HG03196 (cell line): ENCODE measurements around the gene SLC23A2.
"Not testable (repeated sequence)": the region's sequence is repeated elsewhere in the genome, so short reads cannot be mapped to it uniquely, and the experiment has no call there.

Source experiments
- ATAC-seq: cut with Tn5 transposase; IDR thresholded peaks from one replicate; pipeline ENCODE4 v1.9.1; 2021; ENCODE audit not compliant: unreplicated experiment

Gene SLC23A2

DNA sequence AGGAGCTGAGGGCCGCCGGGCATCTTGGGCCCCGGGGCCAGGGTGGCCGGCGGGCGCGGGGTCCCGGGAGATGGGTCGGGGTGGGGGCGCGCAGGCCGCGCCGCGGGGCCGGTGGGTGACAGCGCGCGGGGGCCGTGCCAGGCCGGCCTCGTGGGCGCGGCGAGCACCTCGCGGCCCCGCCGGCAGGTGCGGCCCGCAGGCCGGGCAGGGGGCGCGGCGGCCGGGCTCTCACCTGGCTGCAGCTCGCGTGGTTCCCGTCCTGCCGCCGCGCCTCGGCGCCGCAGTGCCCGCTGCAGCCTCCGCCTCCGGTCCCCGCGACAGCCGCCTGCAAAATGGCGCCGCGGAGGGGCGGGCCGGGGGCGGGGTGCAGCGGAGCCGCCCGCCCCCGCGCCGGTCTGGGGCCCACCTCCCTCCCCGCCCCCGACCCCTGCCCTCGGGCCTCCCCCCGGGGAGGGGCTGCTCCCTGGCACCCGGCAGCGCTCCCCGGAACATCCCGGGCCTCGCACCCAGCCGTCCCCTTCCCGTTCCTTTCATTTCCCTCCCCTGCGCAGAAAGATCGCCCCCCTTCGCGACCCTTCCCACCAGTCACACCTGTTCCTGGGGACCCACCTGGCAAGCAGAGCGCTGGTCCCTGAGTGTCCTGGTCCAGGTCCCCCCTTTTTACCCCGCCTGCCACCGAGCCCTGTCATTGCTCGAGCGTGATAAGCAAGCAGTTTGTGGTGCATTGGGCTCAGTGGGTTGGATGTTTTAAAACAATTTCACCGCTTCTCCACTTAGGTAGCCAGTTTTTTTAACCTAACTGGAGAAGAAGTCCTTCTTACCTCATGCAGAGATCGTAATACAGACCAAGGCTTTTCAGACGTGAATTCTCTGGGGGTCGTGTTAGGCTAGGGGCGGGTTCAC is at the start of gene SLC23A2:
Gene SLC23A2, minus strand, starts transcription at position 337 of the 903 bp plus-strand sequence. CDS start 68,948 bp downstream, outside the sequence.
- ATAC-seq: no peak

DNA sequence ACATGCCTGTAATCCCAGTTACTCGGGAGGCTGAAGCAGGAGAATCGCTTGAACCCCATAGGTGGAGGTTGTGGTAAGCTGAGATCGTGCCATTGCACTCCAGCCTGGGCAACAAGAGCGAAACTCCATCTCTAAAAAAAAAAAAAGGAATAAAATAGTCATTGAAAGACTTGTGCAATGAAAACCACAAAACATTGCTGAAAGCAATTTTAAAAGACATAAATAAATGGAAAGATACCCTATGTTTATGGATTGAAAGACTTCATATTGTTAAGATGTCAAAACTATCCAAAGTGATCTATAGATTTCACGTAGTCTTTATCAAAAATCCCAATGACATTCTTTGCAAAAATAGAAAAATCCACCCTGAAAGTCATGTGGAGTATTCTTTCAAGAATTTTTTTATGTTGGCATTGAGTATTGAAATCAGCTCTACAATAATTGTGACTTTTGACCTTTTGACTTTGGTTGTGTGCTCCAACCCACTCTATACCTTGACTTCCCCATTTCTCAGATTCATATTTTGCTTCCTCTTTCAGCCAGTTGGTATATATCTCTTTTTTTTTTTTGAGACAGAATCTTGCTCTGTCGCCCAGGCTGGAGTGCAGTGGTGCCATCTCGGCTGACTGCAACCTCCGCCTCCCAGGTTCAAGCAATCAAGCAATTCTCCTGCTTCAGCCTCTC is 45.5 kb upstream of the SLC23A2 start:
- no peak for ATAC-seq

DNA sequence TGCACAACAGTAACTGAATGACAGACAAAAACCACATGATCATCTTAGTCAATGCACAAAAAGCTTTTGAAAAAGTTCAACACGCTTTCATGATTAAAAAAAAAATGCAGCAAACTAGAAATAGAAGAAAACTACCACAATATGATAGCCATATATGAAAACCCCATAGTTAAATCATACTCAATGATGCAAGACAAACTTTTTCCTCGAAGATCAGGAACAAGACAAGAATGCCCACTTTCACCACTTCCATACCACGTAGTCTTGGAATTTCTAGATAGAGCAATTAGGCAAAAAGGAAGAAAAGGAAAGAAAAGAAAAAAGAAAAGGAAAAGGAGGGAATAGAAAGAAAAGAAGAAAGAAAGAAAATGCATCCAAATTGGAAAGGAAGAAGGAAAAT is 44.6 kb upstream of the SLC23A2 start:
- no peak for ATAC-seq

DNA sequence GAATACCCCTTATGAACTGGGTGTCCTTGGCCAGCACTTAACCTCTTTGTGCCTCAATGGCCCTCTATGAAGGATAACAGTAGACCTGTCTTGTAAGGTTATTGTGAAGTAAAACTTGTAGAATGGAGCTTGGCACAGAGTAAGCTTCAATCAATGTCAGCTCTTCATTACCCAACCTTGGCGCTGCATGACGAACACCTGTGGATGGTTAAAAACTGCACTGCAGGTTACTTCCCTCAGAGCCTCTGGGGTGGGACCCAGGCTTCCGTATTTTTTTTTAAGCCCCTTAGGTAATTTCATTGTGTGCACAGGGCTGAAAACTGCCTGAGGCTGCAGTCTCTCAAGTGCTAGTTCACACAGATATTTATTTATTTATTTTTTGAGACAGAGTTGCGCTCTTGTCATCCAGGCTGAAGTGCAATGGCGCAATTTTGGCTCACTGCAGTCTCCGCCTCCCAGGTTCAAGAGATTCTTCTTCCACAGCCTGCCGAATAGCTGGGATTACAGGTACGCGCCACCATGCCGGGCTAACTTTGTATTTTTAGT is 42.8 kb upstream of the SLC23A2 start:
- ATAC-seq: no peak

DNA sequence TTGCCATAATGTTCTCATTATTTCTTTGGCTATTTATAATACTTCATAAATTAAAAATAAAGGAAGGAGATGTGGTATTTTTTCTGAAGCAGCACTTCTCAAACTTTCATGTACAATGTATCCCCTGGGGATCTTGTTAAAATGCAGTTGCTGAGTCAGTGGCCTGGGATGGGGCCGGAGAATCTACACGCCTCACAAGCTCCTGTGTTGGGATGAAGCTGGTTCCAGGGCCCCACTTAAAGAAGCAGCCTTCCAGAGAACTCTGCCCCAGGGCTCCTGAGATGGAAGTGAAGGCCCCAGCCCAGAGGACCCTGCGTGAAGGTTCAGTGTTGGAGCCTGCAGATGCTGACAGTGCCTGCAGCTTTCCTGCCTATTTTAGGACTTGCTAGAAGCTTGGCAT is 40.1 kb upstream of the SLC23A2 start:
- no peak for ATAC-seq

DNA sequence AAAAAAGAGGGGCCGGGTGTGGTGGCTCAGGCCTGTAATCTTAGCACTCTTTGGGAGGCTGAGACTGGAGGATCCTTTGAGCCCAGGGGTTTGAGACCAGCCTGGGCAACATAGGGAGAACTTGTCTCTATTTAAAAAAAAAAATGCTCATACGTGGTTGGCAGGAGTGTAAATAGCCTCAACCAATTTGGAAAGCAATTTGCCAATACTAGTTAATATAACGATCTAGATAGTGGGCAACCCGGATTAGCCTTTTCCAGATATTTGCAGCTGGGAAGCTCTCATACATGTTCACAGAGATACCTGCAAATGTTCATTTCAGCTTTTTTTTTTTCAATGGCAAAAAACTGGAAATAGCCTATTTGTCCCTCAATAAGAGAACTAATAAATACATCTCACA is 39.0 kb upstream of the SLC23A2 start:
- ATAC-seq: no peak

DNA sequence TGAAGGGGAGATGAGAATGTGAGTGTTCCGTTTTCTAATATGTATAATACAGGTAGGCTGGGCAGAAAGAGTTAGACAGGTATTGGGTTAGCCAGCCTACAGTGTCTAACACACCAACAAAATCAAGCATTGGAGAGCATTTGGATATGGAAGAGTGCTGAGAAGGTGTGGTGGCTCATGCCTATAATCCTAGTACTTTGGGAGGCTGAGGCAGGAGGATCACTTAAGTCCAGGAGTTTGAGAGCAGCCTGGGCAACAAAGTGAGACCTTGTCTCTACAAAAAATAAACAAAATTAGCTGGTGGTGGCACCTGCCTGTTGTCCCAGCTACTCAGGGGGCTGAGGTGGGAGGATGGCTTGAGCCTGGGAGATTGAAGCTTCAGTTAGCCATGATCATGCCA is 38.6 kb upstream of the SLC23A2 start:
- no peak for ATAC-seq

DNA sequence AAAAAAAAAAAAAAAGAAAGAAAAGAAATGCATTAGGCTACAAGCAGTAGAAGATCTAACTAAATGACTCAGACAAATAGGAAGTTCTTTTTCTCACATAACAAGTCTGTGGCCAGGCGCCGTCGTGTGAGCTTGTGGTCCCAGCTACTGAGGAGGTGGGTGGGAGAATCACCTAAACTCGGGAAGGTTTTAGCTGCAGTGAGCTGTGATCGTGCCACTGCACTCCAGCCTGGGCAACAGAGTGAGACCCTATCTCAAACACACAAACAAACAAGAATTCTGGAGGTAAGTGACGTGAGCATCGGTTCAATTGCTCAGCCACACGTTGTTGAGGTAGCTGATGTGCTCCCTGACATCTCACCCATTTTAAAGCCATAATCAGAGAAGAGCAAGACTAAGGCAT is 37.9 kb upstream of the SLC23A2 start:
- no peak for ATAC-seq

DNA sequence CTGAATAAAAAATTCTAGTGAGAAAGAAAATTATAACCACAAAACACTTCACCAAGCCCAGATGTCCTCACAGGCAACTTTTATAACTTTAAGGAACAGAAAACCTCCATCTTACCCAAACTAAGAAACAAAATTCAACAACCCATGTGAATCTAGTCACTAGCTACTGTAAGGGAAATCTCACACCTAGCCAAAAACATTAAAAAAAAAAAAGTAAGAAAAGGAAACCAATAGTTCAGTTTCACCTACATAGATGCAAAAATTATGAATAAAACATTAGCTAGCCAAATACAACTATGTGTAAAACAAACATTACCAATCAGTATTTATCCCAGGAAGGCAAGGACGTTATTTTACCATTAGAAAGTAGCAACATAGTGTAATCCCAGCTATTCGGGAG is 35.5 kb upstream of the SLC23A2 start:
- ATAC-seq: no peak

DNA sequence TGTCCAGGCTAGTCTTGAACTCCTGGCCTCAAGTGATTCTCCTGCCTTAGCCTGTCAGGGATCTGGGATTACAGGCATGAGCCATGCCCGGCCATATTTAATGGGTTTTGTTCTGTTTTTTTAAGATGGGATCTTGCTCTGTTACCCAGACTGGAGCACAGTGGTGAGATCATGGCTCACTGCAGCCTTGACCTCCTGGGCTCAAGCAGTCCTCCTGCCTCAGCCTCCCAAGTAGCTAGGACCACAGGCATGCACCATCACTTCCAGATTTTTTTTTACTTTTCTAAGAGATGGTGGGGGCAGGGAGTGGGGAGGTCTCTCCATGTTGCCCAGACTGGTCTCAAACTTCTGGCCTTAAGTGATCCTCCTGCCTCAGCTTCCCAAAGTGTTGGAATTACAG is 34.2 kb upstream of the SLC23A2 start:
- ATAC-seq: not testable (repeated sequence)

DNA sequence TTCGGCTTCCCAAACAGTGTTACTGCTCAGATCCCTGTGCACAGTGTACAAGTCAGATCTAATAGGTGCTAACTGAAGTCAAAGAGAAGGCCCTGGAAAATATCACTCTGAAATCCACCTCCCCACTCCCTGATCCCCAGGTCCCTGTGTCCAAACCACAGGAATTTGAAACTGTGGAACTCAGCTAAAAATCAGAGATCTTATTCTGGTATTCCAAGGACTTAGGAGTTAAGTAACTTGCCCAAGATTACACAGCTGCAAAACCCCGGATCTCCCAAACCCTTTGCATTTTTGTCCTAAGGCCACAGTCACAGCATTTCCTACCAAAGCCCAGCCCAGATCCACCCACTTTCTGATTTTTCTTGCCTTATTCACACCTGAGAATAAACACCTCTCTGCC is 32.3 kb upstream of the SLC23A2 start:
- ATAC-seq: no peak

DNA sequence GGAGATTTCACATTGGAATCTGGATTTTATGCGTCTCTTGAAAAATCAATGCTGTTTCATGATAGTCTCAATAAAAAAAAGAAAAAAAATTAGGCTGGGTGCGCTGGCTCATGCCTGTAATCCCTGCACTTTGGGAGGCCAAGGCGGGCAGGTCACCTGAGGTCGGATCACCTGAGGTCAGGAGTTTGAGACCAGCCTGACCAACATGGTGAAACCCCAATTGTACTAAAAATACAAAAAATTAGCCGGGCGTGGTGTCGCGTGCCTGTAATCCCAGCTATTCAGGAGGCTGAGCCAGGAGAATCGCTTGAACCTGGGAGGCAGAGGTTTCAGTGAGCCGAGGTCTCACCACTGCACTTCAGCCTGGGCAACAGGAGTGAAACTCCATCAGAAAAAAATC is 30.4 kb upstream of the SLC23A2 start:
- ATAC-seq: not testable (repeated sequence)

DNA sequence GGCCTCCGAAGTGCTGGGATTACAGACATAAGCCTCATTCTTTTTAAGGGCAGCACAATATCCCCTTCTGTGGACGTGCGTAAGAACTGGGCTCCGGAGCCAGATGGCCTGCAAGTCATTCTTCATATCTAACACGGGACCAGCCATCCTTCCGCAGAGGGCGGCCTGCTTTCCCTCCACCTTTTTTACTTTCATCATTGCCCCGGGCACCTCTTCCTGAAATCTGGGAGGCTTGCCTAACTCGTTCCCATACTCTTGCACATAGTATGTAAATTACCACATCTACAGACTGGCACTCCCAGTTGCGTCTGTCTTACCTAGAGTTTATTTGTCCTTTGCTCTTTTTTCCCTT is 29.9 kb upstream of the SLC23A2 start:
- ATAC-seq: no peak

DNA sequence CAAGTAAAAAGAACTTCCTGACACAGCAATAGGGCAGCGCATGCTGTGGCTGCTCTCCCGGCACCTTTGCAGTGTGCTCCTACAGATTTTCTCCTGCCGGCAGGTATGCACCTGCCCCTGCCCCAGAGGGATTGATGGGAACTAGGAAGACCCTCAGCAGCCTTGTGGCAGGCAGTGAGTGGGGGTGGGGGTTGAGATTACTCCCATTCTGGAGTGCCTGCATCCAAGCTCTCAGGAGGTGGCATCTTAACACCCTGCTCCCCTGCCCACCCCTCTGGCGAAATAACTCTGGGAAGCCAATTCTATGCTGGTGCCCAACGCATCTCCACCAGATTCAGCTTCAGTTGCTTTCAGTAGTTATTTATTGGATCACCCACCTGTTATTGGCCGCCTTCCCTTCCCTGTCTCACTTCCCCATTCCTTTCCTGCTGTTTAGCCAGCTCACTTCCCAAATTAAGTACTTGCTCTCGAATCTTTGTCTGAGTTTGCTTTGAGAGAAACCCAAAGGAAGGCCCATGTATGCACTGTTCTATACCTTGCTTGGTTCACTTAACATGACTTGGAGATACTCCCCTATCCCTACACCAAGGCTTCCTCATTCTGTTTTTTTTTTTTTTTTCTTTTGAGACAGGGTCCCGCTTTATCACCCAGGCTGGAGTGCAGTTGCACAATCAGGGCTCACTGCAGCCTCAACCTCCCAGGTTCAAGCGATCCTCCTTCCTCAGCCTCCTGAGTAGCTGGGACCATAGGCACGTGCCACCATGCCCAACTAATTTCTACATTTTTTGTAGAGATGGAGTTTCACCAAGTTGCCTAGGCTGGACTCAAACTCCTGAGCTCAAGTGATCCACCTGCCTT is 29.3 kb upstream of the SLC23A2 start:
- no peak for ATAC-seq

DNA sequence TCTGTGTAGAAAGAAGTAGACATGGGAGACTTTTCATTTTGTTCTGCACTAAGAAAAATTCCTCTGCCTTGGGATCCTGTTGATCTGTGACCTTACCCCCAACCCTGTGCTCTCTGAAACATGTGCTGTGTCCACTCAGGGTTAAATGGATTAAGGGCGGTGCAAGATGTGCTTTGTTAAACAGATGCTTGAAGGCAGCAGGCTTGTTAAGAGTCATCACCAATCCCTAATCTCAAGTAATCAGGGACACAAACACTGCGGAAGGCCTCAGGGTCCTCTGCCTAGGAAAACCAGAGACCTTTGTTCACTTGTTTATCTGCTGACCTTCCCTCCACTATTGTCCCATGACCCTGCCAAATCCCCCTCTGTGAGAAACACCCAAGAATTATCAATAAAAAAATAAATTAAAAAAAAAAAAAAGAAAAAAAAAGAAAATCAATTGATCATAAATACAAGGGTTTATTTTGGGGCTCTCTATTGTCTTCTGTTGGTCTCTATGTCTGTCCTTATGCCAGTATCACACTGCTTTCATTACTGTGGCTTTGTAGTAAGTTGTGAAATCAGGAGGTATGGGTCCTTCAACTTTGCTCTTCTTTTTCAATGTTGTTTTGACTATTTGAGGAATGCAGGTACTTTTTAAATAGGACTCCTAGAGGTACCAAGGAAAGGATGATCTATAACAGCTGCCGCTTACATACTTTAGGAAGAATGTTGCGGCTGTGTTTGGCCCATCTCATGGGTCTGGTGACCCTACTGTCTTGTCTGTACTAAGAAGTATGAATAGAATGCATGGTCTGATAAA is 27.1 kb upstream of the SLC23A2 start:
- ATAC-seq: not testable (repeated sequence)

DNA sequence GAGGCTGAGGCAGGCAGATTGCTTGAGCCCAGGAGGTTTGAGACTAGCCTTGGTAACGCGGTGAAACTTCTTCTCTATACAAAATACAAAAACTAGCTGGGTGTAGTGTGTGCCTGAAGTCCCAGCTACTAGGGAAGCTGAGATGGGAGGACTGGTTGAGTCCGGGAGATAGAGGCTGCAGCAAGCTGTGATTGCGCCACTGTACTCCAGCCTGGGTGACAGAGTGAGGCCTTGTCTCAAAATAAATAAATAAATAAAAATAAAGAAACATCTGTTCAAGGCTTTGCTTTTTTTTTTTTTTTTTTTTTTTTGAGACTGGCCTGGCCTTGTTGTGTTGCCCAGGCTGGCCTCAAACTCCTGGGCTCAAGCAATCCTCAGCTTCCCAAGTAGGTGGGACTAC is 23.7 kb upstream of the SLC23A2 start:
- no peak for ATAC-seq

DNA sequence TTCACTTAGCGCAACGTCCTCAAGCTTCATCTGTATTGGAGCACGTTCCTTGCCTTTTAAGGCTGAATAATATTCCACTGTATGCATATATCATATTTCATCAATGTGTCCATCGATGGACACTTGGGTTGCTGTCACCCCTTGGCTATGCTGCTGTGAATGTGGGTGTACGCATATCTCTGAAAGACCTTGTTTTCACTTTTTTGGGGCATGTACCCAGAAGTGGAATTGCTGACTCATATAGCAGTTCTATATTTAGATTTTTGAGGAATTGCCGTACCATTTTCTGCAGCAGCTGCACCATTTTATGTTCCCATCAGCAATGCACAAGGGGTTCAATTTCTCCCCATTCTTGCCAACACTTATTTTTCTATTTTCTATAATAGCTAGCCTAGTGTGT is 22.8 kb upstream of the SLC23A2 start:
- no peak for ATAC-seq

DNA sequence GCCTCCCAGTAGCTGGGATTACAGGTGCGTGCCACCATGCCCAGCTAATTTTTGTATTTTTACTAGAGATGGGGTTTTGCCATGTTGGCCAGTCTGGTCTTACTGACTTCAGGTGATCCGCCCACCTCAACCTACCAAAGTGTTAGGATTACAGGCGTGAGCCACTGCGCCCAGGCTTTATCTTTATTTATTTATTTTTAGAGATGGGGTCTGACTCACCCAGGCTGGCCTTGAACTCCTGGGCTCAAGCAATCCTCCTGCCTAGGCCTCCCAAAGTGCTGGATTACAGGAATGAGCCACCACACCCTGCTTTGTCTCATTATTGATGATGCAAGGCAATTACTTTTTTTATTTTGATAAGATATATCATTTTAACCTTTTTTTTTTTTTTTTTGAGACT is 21.9 kb upstream of the SLC23A2 start:
- not testable (repeated sequence) for ATAC-seq

DNA sequence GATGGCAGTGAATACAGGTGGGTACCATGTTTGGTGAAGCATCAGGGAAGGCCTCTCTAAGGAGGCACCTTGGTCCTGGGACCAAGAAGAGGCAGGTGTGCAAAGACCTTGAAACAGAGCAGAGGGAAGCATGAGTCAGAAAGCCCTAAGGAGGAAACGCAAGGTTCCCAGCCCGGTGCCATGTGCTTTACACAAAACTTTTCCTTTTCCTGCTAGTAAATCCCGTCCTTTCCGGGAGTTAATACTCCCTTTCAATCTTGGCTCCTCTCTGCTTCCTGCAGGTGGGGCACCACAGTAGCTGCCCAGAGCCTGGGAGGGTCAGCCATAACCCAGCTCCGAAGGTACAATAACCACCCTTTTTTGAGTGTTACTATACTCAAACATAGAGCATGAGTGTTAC is 19.4 kb upstream of the SLC23A2 start:
- ATAC-seq: no peak

DNA sequence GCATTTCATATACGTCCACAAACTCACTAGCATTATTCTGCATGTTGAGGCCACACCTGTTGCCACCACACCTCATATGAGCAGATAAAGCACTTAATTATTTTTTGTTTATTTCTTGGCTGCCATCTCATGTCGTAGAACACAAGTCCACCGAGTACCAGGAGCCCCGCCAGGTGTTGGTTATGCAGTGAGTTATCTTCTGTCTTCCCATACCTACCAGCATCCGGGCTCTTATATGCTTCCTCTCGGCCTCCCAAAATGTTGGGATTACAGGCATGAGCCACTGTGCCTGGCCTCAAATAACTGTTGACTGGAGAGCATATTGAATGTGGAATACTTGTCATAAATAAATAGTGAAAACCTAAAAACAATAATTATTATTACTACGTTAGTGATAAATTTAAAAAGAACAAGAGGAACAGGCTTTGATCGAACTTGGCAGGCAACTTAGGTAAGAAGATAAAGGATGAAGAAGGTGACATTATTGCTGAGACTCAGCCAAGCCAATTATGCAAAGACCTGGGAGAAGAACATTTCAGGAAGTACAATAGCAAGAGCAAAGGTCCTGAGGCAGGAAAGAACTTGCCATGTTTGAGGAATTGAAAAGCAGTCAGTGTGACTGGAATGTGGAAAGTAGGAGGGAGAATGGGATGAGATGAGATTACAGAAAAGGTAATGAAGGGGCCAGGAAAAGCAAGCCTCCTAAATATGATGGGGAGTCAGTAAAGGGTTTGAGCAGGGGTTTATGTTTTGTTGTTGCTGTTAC is 12.6 kb upstream of the SLC23A2 start:
- no peak for ATAC-seq
